Stimulated activated naive CD8-positive, alpha-beta T cell treated with anti-CD3 and anti-CD28 coated beads, Interleukin-15, Interleukin-2, amounts not matched to agents 100 U/mL and 50 U/mL, for 24 hours (primary cell): ENCODE results near the gene CSNK1D.
A peak's percentile ranks its signal among the peaks of the same experiment; 100 is the strongest.

Experiments used
- ATAC-seq: fragments of 150-1000 bp; cut with Tn5 transposase; one replicate; pipeline ENCODE4 v1.10.0; 2021
- DNase-seq: peaks from one replicate; pipeline ENCODE4 v3.0.0; 2021

CSNK1D gene

DNA sequence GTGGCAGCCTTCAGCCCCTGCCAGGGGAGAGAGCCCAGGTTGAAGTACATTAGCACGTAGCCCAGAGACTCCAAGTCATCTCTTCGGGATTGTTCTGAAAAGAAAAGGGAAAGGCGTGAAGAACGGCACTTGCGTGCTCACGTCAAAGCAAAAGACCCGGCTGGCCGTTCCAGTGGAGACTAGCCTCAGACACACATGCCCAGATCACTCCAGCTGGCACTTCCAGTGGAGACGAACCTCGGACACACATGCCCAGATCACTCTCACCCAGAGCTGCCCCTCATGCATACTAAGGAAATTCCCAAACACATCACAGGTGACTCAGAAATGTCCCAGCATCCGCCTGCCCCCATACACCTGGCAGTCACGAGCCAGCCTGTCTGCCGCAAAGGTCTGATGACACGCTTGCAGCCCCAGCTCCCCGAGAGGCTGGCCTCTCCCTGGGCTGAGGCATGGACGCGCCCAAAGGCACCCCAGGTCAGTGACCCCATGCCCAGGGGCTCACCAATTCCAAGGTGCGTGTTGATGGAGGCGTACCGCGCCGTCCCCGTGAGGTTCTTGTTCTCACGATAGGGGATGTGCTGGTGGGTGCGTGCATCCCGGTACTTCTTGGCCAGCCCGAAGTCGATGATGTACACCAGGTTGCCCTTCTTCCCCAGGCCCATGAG lies 20.9 kb downstream of the CSNK1D start:
- ATAC-seq (no peak), DNase-seq (no peak)

DNA sequence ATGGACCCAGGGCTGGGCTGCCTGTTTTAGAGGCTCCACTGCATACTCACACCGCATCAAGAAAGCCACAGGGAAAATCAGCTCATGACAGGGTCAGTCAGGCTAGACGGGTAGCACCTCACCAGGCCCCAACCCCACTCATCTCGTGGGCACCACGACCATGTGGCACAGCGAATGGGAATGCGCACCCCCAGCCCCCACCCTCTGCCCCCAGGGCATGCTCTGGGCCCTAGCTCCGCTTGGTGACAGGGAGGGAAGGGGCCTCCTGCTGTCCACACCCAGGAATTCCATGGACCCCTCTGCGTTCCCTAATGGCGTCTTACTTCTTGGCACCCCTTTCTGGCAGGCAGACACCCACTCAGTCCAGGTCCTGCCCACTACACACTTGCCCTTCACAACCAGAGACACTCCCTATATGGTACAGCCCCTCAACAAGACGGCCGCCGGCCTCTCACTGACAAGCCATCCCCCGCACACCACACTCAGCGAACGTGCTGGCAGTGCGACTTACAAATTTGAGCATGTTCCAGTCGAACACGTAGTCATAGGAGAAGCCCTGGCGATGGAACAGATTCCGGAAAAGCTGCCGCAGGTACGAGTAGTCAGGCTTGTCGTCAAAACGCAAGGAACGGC lies 22.5 kb downstream of the CSNK1D start:
- ATAC-seq (no peak), DNase-seq (no peak)

DNA sequence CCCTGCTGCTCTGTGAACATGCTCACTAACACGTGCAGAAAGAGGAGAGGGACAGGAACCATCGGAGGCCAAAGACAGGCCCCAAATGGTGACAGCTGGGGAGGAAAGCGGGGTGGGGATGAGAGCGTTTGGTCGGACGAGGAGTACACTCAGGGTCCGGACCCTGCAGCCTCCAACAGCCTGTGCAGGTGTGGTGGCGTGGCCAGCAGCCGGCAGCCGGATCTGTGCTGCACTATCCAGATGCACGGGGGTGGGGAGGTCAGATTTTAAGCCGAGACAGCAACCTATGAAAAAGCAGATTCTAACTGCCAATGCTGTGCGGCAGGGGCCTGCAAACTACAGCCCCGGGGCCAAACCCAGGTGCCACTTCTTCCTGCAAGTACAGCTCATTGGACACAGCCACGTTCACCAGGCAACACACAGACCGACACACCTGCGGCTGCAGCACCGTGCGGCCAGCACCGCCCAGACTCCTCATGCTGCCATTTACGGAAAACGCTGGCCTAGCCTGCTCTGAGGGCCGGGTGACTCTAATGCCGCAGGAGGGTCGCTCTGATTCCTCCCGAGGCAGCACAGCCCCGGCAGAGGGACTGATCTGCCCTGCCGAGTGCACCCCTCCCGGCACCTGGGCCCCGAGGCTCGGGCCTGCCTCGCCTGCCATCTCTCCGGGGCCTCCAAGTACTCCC lies 23.5 kb downstream of the CSNK1D start:
- ATAC-seq: no peak

DNA sequence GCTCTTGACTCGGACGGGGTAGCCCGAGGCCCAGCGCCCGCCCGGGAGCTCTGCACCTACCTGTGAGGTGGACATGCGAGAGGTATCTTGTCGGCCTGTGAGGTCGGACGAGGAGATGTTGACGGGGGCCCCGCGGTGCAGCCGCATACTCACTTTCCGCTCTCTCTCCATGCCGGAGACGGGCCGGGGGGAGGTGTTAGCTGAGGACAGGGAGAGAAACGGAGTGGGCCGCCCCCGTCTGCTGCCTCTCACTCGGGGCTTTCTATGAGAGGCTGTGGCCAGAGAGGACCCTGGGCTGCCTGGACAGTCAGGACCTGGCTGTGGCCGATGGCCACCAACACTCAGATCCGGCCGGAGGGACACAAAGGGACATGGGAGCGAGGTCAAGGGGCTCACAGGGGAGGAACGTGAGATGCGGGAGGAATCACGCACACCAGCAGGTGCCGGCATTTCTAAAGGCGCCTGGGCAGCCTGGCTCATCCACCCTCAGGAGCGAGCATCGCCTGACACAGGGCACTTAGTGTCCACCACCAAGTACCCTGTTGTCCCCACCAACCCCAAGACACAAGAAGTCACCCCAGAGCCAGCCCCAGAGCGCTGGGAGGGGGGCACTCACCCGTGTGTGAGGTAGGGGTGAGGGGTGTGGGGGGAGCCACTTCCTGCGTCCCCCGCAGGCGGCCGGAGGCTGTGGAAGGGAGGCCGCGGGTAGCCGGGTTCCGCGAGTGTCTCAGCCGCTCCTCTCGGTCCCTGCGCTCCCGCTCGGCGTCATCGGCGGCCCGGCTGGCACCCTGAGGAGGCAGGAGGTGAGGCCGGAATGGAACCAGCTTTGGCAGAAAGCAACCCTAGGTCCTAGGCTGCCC lies 24.5 kb downstream of the CSNK1D start:
- DNase-seq (no peak), ATAC-seq (no peak)

More for the DNA sequence above, 23.5 kb downstream of the CSNK1D start:
- DNase-seq: no peak

DNA sequence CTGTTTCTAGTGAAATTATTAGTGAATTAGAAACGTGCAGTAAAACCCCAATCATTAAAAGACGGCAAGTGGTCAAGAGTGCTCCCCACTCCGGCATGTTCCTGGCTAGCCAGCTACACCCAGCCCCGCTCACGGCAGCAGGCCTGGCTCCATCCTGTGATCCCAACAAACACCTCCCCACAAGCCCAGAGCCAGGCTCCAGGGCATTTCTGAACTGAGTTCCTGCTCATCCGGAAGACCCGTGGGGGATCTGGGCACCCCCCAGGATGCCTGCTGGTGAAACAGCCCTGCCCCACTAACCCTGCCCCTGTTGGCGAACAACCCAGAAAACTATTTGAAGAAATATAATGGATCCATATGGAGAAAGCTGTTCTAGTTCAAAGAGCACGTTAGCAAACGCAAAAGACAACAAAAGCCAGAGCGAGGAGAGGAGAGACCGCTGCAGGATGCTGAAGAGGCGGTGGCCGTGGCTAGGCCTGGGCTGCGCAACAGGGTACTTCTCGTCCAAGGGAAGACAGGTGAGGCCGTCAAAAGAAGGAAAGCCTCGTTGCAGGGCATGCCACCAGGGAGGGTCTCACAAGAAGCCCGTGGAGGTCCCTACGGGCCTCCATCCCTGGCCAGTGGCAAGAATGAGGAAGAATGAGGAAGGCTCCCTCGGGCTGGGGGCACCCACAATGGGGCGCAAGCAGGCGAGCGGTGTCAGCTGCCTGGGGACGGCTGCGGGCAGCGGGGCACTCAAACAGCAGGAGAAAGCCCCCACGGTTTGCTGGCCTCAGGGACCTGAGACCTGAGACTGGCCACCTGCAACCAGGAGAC lies 25.4 kb downstream of the CSNK1D start:
- DNase-seq (no peak), ATAC-seq (no peak)

DNA sequence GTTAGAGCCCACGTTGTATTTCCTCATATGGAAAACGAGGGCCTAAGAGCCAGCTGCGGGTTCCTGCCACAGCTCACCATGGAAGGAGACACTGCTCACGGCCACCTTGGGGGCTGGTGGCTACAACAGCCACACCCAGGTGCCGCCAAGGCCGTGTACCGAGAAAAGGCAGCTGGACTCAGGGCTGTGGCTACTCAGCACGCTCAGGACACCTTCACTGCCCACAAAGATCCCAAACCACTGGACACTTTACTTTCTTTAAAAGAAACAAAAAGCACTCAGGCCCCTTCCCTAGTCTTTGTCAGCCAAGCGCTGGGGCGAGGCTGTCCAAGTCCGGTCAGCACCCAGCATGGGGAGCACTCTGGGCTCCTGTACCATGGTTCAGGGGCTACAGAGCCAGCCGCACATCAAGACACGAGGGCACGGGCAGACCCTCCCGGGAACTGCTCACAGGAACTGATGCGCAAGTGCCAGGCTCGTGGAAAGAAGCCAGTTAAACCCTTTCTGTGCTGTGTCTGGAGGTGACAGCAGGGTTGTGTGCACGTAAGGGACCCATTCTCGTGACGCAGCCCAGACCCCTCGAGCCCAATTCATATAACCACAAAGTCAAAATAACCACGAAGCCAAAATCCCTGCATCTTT lies 26.2 kb downstream of the CSNK1D start:
- no peak for DNase-seq
- ATAC-seq: no peak

DNA sequence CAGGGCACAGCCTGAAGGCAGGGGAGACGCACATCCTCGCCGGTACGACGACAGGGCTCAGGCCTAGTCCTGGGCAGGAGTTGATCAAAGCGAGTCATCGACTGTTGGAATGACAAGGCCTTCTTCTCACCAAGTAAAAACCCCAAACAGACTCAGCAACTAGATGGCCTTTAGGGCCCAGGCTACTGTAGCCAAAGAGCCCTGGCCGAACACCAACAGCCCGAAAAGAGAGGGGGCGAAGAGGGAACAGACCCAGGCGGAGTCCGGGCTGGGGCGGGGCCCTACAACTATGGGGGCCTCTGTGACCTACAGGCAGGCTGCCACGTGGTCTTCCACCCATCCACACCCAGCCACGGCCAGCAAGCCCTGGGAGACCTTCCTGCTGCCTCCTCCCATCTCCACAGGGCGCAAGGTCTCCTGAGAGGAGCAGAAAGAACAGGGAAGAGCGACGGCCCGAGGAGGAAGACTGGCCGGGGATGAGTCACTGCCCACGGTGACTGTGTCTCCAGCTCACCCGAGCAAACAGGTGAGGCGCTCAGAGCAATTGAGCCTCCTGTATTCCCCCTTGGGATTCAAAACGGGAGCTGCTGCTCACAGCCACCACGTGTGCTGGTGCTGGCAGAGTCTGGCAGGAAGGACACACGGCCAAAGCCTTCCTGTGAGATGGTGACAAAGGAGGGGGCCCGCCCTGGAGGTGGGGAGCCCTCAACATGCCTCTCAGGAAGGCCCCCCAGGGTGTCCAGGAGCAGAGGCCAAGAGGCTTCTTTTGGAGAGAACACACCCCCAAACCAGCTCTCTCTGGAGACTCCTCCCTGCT lies 26.9 kb downstream of the CSNK1D start:
- DNase-seq: no peak
- ATAC-seq: no peak

DNA sequence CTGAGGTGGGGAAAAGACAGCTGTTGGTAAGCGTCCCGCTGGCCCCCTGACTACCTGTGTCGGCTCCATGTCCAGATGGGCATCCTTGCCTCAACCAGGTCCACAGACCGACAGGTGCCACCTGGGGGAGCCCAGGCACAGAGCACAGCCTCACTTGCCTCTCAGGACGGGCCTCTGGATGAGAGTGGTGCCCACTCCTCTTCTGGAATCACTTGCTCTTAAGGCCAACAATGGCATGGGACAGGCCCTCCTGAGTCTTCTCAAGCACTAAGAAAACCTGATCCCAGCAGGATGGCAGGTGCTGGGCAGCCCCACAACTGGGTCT lies 27.5 kb downstream of the CSNK1D start:
- DNase-seq: no peak
- ATAC-seq: no peak

DNA sequence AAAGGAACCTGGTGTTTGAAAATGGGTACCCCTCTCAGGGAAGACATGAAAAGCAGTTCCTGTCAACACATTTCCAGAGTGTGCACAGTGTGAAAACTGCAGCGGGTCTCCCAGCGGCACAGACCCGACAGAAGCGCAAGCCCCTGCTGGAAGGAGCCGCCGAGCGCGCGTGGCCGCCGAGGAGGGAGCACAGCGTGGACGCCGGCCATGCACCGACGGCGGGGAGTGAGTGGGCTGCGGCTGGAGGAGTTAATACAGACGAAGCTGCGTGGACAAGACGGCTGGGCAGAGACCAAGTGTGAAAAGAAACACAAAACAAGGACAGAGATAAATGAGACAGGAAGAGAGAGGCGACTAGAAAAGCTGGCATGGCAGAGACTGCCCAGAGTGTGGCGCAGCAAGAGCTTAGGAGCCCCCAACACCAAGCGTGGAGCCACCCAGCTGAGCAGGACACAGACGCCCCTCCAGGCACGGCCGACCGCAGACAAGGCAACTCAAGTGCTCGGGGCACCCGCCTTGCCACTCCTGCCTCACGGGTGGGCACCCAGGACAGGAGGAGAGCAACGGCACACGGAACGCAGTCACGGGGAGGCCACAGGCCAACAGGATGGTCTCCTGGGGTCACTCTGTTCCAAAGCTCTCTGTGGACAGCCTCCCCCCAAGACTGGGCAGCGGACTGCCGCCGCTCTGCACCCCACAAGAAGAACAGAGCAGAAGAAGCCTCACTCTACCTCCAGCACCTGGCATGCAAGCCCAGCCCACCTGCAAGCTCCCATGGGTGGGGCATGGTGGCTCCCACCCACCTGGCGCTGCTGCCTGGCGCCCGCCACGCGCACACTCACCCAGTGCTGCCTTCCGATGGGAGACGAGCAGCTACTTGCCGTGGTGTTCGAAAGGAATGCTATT lies 28.1 kb downstream of the CSNK1D start:
- no peak for DNase-seq
- no peak for ATAC-seq

DNA sequence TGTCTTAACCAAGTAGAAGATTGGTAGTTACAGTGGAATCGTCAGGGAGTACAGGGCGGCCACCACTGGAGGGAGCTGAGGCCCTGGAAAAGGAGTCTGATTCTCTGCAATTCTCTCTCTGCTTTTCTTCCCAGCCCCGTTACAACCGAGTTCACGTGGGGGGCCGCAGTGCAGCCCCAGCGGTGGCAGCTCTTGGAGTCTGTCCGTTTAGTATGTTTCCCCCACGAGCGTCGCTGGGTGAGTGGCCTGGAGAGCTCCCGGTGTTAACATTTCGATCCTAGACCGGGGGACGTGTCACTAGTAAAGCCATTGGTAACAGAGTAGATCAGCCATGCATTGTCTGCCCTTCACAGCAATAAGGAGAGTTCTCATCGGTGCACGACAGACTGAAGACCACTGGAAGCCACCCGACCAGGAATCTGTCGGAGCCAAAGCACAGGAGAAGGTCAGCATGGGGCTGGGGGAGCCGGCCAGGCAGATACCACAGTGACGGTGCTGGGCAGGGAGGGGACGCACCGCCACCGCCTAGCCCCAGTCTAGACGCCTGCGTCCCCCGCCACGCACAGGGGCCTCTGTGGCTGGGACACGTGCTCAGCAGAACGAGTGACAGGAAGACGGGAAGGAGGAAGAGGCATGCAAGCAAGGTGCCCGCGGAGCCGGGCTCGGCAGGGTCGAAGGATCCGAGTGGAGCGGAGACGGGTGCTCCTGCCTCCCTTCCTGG lies 28.9 kb downstream of the CSNK1D start:
- ATAC-seq: no peak
- DNase-seq: no peak

DNA sequence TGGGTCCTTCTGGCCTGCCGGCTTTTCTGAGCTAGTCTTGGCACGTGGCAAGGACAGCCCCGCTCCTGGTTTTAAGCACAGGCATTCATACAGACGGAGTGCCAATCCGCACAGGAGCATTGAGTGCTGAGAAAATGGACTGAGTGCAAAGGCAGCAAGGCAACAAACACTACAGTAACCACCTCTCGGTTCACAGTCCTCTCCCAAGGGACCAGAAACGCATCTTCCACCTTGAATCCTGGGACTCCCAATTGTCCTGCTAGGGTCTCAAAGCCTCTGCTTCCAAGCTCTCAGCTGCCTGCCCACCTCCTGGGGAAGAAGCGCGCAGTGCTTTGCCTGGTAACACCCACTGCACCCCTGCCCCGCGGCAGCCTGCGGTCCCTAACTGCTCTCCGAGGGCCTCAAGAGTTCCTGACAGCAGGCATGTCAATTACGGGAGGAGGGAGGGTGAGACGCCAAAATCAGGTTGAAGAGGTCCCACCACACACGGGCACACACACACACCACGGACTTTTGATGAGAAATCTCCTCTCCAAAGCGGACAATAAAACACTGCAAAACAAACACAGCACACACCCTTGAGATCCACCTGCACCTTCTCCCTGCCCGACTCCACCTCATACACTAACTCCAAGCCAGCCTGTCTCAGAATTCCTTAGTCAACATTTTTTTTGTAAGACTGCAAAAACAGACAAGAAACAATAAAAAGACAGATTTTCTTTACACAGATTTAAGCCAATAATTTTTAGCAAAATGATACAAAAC lies 29.7 kb downstream of the CSNK1D start:
- DNase-seq (no peak), ATAC-seq (no peak)

DNA sequence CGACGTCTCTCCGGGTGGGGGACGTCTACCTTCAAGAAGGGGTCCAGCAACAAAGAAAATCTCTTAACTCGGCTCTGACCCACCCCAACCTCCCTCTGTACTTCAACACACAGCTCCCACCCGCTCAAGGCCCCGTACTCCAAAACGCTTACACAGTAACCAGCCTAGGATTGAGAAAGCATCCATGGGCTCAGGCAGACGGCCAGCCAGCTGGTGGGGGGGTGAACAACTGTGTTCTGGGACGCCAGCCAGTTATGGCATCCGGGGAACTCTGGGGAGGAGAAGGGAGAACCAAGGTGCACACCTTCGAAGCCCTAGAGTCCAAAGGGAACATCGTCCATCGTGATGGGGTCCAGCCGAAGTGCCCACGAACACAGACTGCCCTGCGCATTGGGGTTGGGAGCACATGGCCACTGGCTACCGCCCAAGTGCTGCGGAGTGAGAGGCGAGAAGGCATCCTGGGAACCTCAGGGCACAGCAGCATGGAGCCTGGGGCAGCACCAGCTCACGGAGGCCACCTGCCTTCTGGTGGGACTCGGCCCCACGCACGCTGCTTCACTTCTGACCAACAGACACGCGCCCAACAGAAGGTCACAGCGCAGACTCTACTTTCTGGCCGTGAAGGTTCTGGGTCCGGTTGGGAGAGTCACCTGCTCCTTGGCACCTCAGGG lies 30.4 kb downstream of the CSNK1D start:
- no peak for ATAC-seq

DNA sequence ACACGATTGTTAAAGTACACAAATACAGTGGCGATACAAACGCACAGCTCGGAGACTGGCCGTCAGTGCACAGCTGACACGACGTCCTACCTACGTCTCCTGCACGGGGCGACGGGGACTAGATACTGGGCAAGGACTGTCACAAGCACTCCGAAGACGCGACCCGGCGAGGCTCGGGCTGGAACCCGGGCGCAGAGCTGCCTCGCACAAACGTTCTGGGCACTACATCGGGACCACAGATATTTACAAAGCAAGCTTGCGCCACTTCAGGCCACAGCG lies 30.9 kb downstream of the CSNK1D start:
- ATAC-seq: no peak
- no peak for DNase-seq

More for the DNA sequence above, 30.4 kb downstream of the CSNK1D start:
- DNase-seq: no peak

DNA sequence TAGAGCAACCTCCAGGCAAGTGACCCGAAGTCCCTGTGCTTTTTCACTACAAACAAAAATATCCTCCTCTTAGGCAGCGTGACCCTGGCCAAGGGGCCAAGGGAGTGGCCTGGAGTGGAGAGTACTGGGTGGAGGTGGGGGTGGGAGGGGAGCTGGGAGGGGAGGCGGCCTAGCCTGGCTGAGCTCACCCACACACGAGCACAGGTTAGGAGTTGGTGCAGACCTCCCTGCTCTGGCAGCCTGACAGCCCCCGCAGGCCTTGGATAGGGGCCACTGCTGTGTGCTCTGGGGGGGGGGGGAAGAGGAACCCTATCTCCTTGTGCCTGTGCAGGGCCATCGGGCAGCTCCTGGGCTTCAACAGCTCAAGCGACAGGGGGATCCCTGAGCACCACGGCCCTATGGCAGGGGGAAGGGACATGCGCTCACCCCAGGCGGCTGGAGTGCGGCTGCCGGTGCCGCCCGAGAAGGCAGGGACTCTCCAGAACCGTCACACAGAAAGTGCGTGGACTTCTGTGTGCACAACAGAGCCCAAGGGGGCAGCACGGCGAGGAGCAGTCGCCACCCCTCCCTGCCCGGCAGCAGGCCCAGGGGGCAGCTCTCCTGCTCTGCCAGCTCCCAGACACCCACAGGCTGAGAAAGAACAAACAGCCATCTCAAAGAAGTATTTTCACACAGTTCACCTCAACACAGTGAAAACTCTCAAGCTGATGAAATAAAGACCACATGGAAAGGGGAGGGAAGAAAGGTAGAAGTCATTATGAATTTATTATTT lies 31.4 kb downstream of the CSNK1D start:
- ATAC-seq: peak; percentile 8
- no peak for DNase-seq

DNA sequence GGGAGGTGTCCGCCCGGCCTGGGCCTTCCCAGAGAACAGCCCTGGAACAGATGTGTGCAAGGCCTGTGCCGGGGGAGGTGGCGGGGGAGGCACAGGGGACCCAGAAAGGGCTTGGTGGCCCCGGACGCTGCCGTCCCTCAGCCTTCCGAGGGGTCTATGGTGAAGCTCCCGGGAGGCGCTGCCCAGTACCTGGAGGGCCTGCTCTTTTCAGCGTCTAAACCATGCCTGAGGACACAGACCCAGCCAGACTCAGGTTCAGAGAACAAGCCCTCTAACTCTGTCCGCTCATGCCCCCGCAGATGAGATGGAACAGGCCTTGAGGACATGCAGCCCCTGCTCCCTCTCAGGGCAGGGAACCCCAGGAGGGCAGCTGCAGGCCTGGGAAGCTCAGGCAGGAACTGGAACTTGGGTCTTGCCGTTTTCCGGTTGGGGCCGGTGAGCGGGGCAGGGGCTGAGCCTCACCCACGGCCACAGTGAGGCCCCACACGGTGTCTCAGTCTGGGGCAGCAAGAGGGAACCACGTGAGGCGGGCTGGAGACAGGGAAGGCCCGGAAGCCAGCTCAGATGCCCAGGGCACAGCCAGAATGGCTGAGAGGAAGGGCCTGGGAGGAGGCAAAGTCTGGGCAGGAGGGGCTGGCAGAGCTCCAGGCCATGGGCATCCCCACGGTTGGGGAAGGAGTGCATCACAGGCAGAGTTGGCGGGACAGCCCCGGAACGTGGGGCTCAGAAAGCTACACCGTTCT lies 32.1 kb downstream of the CSNK1D start:
- ATAC-seq (peak; percentile 50), DNase-seq (peak; percentile 71)
